ENCODE data around the gene DGLUCY.

DNA sequence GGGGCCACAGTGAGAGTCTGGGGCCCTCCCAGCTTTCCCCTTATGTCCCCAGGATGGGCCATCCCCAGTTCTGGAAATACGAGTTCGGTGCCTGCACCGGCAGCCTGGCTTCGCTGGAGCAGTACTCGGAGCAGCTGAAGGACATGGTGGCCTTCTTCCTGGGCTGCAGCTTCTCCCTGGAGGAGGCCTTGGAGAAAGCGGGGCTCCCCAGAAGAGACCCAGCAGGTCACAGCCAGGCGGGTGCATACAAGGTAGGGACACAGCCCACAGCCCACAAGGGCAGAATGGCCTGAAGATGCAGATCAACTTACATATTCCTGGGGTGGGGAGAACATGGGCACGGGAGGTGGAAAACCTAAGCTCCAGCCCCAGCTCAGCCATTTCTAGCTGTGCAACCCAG is 56.1 kb downstream of the DGLUCY start:
- TF ChIP-seq, protein P1, sequence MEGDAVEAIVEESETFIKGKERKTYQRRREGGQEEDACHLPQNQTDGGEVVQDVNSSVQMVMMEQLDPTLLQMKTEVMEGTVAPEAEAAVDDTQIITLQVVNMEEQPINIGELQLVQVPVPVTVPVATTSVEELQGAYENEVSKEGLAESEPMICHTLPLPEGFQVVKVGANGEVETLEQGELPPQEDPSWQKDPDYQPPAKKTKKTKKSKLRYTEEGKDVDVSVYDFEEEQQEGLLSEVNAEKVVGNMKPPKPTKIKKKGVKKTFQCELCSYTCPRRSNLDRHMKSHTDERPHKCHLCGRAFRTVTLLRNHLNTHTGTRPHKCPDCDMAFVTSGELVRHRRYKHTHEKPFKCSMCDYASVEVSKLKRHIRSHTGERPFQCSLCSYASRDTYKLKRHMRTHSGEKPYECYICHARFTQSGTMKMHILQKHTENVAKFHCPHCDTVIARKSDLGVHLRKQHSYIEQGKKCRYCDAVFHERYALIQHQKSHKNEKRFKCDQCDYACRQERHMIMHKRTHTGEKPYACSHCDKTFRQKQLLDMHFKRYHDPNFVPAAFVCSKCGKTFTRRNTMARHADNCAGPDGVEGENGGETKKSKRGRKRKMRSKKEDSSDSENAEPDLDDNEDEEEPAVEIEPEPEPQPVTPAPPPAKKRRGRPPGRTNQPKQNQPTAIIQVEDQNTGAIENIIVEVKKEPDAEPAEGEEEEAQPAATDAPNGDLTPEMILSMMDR (IDR thresholded peaks at IDR 0.05; ENCODE audit: poor library complexity), result no peak
- no peak for TF ChIP-seq EZH2phosphoT487 (IDR thresholded peaks at IDR 0.05; ENCODE audit: low read depth, severe bottlenecking, unreplicated experiment)
- TF ChIP-seq EZH2 (IDR thresholded peaks at IDR 0.05; ENCODE audit: borderline replicate concordance), result no peak
